Measurements from ENCODE around the gene OR10X1.

OR10X1 gene

DNA sequence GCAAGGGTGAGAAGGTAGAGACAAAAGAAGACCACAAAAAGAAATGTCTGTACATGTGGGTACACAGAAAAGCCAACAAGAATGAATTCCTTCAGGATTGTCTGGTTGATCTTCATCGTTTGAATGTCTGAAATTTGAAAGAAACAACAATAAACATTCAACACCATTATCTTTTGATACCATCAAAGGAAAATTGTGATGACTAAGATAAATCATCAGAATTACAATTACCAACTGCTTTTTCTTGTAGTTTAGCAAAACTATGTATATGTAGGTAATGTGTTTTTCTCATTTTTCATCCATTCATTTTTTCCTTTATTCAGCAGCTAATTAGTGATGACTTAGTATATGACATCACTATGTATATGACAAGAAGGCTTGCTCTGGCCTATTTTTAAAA is at the start of gene OR10X1:
Gene OR10X1, minus strand, starts transcription at position 167 of the 400 bp plus-strand sequence. Its CDS starts 0 bp downstream, at position 167.
- DNase-seq, result no peak

GRCh38 chr1:158613764-158614163 is 34.1 kb upstream of the OR10X1 start:
- DNase-seq, result no peak

DNA sequence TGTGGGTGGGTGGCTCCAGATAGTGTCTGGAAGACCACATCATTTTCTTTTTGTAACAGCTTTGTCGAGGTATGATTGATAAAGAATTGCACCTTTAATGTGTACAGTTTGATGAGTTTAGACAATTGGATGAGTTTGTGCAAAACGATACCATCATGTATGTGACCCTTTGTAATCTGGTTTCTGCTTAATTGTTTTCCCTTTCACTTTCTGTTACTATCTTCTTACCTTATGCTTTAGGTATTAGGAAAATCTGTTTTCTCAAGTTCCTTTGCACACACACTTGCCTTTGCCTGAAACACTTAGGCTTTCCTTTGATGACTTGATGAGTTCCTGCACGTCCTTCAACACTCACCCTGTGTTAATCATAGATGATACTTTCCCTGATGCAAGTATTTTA is 32.2 kb upstream of the OR10X1 start:
- no peak for DNase-seq

- DNase-seq, result no peak
Measured at GRCh38 chr1:158607296-158607695, 27.6 kb upstream of the OR10X1 start.

DNA sequence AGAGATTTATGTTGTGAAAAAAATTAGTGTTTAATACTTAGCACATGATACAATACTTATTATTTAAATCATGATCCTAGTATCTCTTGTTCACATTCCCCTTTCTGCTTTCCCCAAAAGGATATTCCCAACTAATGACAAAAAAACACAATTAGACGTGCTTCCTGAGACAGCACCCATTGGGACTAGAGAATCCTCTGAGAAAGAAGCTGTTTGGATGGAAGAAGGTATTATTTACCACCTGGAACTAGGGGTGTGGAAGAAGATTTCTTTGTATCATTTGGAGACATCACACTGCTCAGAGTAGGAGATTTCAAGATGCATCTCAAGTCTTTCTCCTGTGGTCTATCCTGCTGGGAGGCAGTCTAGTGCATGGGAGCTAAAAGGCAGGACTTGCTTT is 25.3 kb upstream of the OR10X1 start, which contains the start of gene OR10Z1:
Gene OR10Z1, plus strand, starts transcription at position 301 of the 400 bp plus-strand sequence. CDS start 1,171 bp downstream, outside the sequence.
- no peak for DNase-seq

DNA sequence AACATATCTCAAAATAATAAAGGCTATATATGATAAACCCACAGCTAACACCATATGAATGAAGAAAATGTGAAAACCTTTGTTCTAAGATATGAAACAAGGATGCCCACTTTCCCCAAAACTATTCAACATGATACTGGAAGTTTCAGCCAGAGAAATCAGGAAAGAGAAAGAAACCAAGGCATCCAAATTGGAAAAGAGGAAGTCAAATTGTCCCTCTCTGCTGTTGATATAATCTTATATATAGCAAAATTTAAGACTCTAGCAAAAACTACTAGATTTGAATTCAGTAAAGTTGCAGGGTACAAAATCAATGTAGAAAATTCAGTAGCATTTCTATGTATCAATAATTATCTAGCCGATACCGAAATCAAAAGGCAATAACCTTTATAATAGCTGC is 21.0 kb upstream of the OR10X1 start:
- no peak for DNase-seq

- DNase-seq, result no peak
Measured at GRCh38 chr1:158586942-158587341, 7.2 kb upstream of the OR10X1 start.

DNA sequence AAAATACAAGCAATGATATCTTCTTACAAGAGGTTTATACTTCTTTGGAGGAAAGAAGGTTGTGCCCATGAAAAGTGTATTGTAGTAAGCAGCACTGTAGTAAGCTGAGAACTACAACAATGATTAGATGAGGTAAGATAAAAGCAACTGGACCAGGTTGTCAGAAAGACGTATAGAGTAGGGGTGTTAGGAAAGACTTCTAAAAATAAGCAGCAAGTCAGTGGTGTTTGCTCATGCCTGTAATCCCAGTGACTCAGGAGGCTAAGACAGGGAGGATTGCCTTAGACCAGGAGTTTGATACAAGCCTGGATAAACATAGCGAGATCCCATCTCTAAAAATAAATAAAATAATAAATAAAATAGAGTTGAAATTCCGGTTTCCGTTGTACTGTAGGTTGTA is 4.3 kb upstream of the OR10X1 start:
- DNase-seq, result no peak

- no peak for DNase-seq
Measured at GRCh38 chr1:158577561-158577960, 2.1 kb downstream of the OR10X1 start.

DNA sequence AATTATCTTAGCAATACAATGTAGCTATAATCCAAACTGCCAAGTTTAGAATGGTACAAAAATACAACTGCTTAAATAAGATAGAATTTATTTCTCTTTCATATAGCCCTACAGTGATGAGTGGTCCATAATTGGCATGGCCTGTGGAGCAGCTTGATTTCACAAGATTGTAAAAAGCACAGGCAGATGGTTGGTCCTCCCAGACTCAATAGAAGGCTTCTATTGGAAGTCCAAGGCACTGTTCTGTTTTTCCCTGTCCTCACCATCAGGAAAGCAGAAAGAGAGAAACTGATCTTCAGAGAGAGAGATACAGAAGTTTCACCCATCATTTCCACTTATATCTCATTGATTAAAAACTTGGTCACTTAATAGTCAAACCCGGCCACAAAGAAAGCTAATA is 7.5 kb downstream of the OR10X1 start:
- DNase-seq, result no peak

DNA sequence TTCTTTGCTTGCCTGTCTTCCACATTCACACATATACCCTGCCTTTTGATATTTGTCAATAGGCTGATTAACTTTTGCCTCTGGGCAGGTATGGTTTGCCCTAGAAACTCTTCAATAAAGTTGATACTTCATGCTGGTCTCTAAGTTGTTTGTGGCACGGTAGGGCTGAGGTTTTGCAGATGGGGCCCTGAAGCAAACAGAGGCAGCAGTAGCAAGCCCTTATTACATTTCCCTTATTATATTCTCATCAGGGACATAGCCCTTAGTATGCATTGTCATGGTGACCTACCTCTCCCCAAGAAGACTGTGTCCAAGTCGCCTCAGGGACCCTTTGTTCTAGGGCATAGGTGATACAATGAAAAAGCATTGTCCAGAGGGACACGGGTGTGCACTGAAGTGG is 9.2 kb downstream of the OR10X1 start, which contains the start of gene OR6P1:
Gene OR6P1, minus strand, starts transcription at position 101 of the 400 bp plus-strand sequence. CDS start 6,976 bp downstream, outside the sequence.
- no peak for DNase-seq

- DNase-seq, result no peak
Measured at GRCh38 chr1:158564608-158565007, 15.1 kb downstream of the OR10X1 start.

DNA sequence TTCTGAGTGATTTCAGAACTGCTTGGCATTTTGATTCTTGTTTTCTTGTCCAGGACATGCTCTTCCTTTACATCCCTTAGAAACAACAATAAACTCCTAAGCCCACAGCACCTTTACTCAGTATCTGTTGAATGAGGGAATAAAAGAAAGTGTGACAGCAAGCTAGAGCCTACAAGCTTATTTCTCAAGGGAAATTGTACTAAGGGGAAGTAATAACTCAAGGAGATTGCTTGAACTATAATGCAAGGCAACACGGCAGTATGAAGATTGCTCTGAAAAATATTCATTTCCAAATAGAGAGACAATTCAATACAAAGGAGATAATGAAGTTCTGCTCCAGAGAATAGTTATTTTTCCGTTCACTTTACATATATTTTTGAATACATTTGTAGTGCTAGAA is 15.8 kb downstream of the OR10X1 start:
- DNase-seq, result no peak

- DNase-seq, result no peak
Measured at GRCh38 chr1:158559696-158560095, 20.0 kb downstream of the OR10X1 start.

DNA sequence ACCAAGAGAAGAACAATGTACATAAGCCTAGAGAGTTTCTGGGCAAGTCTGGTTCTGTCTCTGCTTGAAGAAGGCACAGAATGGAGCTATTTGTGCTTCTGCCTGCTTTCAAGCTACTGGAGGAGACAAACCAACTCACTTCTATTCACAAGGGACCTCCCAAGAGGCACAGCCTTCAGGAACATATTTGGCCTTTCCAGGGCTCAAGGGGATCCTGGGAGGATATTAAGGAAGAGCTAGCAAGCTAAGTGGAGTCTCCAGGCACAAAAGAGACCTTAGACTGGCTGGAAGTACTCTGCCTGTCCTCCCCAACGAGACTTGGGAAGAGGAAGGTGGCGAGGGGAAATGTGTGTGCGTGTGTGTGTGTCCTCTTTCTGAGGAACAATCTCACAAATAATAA is 25.3 kb downstream of the OR10X1 start, which contains the start of gene OR6Y1:
Gene OR6Y1, minus strand, starts transcription at position 54 of the 400 bp plus-strand sequence. CDS start 6,300 bp downstream, outside the sequence.
- DNase-seq, result no peak

DNA sequence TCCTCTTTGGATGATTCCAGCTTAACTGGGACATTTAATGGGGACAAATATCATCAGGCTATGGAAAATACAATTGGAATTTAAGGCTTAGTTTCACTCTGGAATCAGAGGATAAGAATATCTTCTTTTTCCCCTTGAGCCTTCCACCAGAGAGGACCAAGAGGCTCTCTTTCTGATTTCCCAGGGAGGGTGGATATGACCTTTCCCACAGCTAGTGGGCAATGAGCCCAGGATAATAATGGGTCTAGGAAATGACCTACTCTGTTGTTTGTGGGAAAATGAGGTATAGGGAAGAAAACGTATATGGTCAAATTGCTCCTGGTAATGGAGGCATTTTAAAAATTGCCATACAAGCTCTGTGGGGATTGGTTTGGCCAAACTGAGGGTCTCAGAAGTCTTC is 27.4 kb downstream of the OR10X1 start:
- DNase-seq, result no peak

- no peak for DNase-seq
Measured at GRCh38 chr1:158547533-158547932, 32.2 kb downstream of the OR10X1 start.

- no peak for DNase-seq
Measured at GRCh38 chr1:158537609-158538008, 42.1 kb downstream of the OR10X1 start.

GRCh38 chr1:158534496-158534895 is 45.2 kb downstream of the OR10X1 start:
- DNase-seq, result no peak
